Right ventricle myocardium inferior (tissue), 1 donor: ENCODE measurements around the gene CTNND2. TPM values are rescaled to one million over a fixed set of nuclear protein-coding genes. Genes with fewer than 3 reads are reported as not detected.

Experiments
- ATAC-seq: fragments of 200-7000 bp; cut with Tn5 transposase; one replicate; pipeline ENCODE4 v1.9.1; 2020; ENCODE audit warnings: mild to moderate bottlenecking, moderate library complexity
- DNase-seq: peaks from one replicate; pipeline ENCODE4 v3.0.0; 2021; ENCODE audit errors: missing footprints
- intact Hi-C: fragments of 100-400 bp; cut with DNase I; formaldehyde crosslinking; loops from one replicate; pipeline ENCODE4 v1.11.0; 2022
- total RNA-seq: library from RNA; stranded (reverse); fragmentation: NEBNext Ultra II Directional; extraction: Animal tissue kit (Norgen Biotek cat#: 25700); gene quantifications from one replicate; pipeline ENCODE4 v1.2.1, GENCODE V29; 2021
- donor health status: DM: no; HTN: yes; CAD: no; lungs with severe emphysema.

The CTNND2 gene
- total RNA-seq, 1 donor from 2014 or later = 1.7 TPM

DNA sequence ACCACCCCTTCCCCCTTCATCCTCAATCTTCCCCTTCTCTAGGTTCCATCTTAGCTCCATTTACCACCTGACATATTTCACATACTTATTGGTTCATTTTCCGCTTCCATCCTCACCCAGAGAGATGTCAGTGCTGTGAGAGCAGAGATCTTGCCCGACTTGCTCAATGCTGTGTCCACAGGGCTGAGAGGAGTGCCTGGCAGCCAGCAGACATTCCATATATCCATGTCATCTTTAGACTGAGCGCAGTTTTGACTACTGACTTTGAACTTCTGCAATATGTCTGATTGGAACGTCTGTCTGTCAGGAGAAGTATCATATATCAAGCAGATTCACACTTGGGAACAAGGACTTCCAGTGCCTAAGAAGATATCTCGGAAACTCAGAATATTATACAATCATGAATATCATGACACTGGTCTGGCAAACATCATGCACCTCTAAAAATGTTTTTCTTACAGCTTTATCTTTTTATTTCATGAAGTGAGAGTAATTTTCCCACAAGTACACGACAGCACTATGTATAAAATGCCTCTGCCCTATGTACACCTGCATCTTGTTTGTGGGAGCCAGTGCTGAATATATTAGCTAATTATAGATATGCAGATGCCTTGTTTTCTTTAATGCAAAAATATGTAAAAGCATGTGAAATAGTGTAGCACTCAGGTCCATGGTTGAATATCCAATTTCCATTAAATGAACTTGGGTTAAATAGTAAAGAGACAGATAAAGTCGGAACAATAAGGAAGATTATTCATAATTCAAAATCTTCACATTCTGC lies 689.2 kb downstream of the CTNND2 start:
- intact Hi-C loops = no loop called here

GRCh38 chr5:11212706-11213105 lies 691.5 kb downstream of the CTNND2 start:
- DNase-seq (no peak), ATAC-seq (no peak)
- intact Hi-C loops = no loop called here

More for the DNA sequence above, 689.2 kb downstream of the CTNND2 start:
- ATAC-seq (no peak), DNase-seq (no peak)

GRCh38 chr5:11197726-11198125 lies 706.5 kb downstream of the CTNND2 start:
- DNase-seq (no peak), ATAC-seq (no peak)
- intact Hi-C loops = no loop called here

- DNase-seq = no peak
- no peak for ATAC-seq
- intact Hi-C loops = no loop called here
Observed at GRCh38 chr5:11191673-11192072, 712.6 kb downstream of the CTNND2 start.

DNA sequence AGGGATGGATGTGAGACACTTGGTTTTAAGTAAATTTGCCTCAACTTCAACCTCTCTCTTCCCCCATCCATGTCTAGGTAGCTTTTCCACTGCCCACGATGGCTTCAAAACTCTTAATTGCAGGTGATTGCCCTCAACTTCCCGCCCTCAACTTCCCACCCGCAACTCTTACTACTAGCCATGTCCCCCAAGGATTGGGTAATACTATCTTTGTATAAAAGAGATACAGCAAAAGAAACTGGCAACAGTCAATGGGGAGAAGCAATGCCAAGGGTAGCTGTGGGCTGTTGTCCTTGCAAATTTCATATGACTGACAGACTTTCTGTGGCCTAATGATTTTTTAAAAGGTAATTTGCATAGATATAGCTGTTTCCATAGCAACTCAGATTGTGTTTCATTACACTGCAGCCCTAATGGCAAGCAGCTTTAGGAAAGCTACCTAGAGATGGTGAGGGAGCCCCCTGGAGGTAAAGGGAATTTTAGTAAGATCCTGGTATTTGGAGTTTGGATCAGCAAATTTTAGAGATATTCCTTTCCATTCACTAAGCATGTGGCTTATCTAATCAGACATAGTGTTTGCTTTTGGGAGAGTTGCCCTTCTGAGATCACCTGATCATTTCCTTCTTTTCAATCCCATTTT lies 721.7 kb downstream of the CTNND2 start:
- intact Hi-C loops = loop anchor here (2.0 to 5.0 kb wide), 2 partner anchors 195 to 488 kb away; no protein-coding TSS in a partner anchor
- ATAC-seq = no peak
- DNase-seq = no peak

- intact Hi-C loops = loop anchor here (2.0 to 5.0 kb wide), 2 partner anchors 195 to 487 kb away; no protein-coding TSS in a partner anchor
- DNase-seq = no peak
- ATAC-seq = no peak
Observed at GRCh38 chr5:11181940-11182339, 722.3 kb downstream of the CTNND2 start.

GRCh38 chr5:11180890-11181289 lies 723.4 kb downstream of the CTNND2 start:
- ATAC-seq (no peak), DNase-seq (no peak)
- intact Hi-C loops = loop anchor here (5.0 kb wide), 1 partner anchor 194 kb away; no protein-coding TSS in a partner anchor

GRCh38 chr5:11177999-11178711 lies 726.1 kb downstream of the CTNND2 start:
- intact Hi-C loops = no loop called here
- ATAC-seq (no peak), DNase-seq (no peak)

DNA sequence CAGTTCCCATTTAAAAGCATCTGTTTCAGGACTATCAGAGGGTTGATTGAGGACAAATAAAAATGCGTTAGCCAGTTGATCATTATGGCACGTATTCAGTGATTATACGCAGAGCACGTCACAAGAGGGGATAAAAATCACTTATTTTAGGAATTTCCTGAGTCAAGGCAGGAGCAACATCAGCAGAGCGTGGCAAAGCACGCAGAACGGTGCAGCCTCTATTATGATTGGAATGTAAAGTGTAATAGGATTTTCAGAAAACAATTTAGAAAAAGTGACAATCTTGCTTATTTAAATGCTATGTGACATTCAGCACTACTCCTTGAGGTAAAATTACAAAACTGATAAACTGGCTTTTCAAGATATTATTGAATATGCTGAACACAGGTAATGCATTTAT lies 729.7 kb downstream of the CTNND2 start:
- DNase-seq (no peak), ATAC-seq (no peak)
- intact Hi-C loops = no loop called here

DNA sequence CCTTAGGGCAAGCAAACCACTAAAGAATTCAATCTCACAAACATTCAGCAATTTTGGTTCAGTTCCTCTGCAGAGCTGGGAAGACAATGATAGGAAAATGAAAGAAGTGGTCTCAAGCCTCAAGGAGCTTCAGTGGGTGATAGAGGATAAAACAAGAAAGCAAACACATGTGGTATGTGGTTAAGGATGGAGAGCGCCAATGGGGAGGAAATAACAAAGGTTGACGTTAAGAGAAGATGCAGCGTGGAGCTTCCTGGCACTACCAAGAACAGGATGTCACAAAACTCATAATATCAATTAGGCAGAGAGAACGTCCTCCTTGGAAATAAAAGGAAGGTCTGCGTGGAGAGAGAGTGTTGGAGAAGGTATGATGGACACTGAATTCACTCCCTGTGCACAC lies 731.8 kb downstream of the CTNND2 start:
- intact Hi-C loops = no loop called here
- DNase-seq = no peak
- no peak for ATAC-seq

DNA sequence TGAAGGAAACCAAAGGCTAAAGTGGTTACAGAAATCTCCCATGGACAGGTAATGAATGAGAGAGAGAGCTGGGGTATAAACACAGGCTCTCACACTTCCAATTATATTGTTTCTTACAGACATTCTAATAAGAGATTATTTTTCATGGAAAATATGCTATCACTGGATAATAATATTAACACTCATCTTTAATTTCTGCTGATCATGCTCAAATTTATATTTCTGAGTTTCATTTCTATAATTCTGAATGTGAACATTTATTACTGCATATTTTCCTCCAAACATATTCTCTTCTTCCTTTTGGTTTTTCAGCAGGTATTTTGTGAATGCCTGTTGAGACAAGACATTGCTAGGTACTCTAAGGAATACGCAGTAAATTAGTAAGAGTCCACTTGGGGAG lies 733.0 kb downstream of the CTNND2 start:
- ATAC-seq (no peak), DNase-seq (no peak)
- intact Hi-C loops = no loop called here

DNA sequence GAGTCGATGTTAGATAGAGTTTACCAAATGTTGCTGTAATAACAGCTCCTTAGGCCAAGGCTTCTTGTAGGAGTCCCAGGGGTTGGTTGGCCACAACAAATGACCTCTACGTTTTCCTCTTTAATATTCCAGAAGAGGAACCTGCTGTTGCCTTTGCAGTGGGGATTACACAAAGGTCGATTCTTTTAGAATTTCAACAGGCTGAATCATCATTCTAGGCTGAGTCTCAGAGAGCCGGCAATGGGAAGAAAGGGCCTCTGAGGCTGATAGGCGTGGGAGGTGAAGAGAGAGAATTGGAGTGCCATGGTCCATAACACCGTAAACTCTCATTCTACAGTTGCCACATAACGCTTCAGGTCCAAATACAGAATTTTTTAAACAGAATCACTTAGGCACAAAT lies 737.3 kb downstream of the CTNND2 start:
- no peak for ATAC-seq
- intact Hi-C loops = no loop called here
- no peak for DNase-seq

DNA sequence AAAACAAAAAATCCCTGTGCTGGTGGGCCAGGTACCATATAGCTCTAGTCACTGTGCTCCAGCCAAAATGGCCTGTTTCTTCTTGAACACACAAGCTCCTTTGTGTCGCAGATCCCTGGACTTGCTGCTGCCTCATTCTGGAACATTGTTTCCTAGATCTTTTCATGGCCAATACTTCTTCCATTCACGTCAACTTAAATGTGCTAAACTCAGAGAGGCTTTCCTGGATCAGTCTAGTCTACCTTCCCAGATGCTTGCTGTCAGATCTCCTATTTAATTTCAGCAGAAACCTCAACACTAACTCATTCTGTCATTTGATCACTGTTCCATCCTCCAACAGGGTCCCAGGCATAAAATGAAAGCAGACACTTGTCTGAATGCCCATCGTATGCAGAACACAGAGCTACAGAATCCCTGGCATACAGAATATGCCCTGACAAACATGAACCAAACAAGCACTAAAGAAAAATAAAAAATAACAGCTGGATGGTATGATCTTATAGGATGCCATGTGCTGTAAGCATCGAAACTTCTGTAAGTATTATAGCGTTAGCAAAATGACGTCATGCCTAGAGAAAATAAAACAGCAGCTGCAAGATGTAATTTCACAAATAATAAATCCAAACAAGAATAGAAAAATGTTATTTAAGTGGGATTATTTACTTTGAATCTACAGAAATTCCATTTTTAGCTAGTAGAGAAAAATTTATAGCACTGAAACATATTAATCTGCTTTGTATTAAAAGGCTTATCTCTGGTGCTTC lies 739.5 kb downstream of the CTNND2 start:
- ATAC-seq (no peak), DNase-seq (no peak)
- intact Hi-C loops = no loop called here

- DNase-seq (no peak), ATAC-seq (no peak)
- intact Hi-C loops = no loop called here
Observed at GRCh38 chr5:11157132-11157531, 747.1 kb downstream of the CTNND2 start.

- no peak for DNase-seq
- intact Hi-C loops = no loop called here
- ATAC-seq = peak; percentile 75
Observed at GRCh38 chr5:11153670-11154382, 750.4 kb downstream of the CTNND2 start.

- DNase-seq = no peak
- ATAC-seq = no peak
- intact Hi-C loops = no loop called here
Observed at GRCh38 chr5:11152368-11152767, 751.9 kb downstream of the CTNND2 start.

- DNase-seq = no peak
- intact Hi-C loops = no loop called here
- no peak for ATAC-seq
Observed at GRCh38 chr5:11150976-11151375, 753.3 kb downstream of the CTNND2 start.

GRCh38 chr5:11148810-11149539 lies 755.3 kb downstream of the CTNND2 start:
- DNase-seq (no peak), ATAC-seq (no peak)

More at GRCh38 chr5:11148810-11149539, 755.3 kb downstream of the CTNND2 start:
- intact Hi-C loops = no loop called here
